HCEC 1CT (cell line): ENCODE measurements around the gene KRTAP10-12.

Source experiments
- DNase-seq: peaks from one replicate; pipeline ENCODE4 v3.0.0-alpha.2; 2017

The KRTAP10-12 gene

DNA sequence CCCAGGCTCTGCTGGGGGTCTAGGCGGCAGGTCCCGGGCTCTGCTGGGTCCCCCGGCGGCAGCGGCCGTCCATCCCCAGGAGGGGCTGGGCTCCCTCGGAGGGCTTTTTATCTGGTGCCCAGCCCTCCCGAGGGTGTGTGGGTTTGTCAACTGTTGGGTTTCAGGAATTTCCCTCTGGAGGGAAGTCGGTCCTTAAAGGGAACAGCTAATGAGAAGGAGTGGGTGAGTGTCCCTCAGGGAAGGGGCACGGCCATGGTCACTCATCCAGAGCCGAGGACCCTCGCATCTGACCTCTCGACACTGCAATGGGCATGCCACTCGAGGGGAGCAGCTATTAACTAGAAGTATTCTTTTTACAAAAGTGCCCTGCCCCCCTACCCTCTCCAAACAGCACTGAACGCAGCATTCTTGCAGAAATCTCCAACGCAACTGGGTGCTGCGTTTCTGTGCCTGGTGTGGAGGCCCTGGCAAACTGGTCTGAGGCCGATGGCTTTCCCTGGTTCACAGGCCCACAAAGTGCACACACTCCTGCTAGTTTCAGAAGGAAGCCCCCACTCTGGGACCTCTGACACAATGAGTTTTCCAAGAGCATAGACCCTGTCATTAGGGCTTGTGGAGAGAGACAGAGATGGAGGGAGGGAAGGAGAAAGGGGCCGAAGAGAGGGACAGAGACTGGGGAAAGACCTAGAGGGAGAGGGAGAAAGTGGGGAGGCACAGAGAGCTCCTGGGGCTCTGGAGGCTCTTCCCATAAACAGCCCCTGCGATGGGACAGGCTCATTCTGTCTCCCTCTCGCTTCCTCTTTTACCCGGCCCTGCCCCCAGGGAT, 15.4 kb downstream of the KRTAP10-12 start:
- DNase-seq, result no peak

DNA sequence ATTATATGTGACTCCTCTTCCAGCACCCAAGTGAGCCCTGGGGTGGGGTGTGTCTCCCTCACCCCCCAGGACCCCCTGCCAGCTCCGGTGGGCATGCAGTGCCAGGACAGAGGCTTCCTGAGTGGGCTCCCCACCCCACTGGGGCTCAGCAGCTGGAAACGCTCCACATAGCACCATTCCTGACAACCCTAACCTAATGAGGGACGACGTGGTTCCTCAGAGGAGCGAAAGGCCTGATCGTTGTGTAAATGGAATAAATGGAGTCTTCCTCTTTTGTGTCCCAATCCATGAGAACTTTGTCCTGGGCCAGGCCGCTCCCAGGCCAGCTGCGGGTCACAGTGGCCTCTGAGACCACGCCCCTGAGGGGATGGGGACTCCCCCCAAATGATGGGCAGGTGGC, 16.2 kb downstream of the KRTAP10-12 start:
- DNase-seq, result no peak

DNA sequence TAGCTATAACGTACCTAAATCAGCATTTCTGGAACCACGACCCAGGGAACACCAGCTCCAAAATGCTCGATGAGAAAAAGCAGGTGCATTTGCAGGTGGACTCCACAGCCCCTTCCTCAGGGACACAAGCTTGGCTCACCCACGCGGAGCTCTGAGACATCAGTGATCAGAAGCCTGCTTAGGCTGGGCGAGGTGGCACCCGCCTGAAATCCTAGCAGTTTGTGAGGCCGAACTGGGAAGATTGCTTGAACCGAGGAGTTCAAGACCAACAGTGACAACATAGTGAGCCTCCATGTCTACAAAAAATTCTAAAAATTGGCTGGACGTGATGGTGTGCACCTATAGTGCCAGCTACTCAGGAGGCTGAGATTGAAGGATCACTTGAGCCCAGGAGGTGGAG, 16.9 kb downstream of the KRTAP10-12 start:
- no peak for DNase-seq

DNA sequence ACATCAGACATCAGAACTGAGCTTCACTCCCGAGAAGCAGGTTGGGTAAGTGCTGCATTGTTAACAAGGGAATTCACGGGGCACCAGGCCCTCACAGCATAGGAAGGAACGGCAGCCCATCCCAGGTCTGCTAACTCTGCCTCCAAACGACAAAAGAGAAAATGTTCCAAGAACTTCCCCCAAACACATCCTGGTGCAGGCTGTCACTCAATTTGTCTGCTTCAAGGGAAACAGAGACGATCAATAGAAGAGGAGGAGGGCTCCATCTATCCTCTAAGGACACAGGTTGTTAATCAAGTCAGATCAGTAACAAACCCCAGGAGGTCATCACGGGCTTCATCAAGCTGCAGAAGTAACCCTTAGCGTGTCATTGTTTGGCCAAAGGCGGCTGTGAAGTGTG, 17.9 kb downstream of the KRTAP10-12 start:
- no peak for DNase-seq

DNA sequence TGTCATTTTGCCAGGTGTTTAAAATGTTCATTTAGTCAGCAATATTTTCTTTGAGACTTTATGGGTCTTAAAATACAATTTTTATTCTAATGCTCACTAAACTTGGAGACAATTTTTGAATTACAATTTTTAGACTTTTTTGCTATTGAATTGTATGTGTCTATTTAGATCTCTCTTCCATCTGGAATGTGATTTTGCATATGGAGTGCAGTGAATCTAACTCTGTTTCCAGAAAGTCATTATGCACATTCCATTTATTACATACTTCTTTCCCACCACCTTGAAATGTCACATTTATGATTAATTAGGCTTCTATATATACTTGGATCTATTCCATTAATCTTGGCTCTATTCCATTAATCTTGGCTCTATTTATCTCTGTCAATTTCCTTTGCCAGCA, 20.0 kb downstream of the KRTAP10-12 start:
- no peak for DNase-seq

DNA sequence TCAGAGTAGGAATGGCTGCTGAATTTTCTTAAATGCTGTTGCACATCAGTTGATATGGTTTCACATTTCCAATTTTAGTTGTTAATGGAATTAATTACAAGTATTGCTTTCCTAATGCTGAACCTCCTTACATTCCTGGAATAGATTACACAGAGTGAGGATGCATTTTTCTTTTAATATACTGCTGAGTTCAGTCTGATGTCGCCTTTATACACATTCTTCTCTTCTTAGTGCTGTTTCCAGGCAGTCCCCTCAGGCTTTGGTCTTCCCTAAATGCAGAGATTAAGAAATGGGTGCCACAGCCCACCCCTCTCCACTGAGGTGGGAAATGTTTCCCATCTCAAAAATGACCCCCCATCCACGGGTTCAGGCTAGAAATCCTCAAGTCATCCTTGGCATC, 21.1 kb downstream of the KRTAP10-12 start:
- no peak for DNase-seq

DNA sequence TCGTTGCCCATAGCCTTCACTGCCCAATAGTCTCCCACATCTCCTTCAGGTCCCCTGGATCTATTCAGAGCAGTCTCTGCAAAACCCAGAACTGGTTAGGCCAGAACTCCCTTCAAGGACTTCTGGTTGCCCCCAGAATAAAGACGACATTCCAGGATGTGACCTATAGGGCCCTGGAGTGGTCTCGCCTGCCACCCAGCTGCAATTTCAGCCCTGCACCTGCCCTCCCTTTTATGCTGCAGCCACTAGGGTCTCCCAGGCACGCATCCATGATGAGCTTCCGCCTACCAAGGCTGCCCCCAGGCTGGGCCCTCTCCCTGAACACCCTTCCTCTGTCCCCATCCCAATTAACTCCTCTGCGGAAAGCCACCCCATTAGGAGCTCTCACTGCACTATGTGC, 21.6 kb downstream of the KRTAP10-12 start:
- DNase-seq, result no peak

DNA sequence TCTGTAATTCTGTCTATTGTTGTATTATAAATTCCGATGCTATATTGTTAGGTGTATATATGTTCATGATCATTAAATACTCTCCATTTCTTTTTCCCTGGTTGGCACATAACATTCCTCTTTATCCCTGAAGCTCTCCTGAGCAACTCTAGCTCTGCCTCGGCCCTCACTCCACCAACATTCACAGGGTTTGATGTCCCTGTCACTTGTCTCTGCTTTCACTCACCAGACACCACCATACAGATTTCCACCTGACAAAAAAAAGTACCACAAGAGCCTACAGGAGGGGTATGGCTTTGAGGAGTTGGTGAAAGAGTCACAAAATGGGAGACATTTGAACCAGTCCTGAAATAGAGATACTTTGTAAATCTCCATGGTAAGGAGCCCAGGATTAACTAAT, 23.2 kb downstream of the KRTAP10-12 start:
- no peak for DNase-seq

DNA sequence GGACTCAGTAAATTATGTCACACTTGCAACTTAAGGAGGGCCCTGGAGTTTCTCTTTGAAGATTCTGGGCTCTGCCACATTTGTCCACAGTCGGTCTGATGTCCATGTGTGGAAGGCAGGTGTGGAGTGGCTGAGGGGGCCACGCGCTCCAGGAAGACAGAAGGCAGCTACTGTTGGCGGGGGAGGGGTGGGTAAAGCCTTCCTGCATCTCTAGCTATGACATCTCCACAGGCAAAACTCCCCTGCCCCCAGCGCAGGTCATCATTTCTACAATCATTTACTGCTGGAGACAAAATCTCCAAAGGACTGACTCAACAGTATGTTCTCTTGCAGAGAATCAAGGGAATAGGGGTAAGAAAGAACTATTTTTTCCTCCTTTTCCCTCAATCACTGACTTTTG, 25.8 kb downstream of the KRTAP10-12 start:
- DNase-seq, result no peak

DNA sequence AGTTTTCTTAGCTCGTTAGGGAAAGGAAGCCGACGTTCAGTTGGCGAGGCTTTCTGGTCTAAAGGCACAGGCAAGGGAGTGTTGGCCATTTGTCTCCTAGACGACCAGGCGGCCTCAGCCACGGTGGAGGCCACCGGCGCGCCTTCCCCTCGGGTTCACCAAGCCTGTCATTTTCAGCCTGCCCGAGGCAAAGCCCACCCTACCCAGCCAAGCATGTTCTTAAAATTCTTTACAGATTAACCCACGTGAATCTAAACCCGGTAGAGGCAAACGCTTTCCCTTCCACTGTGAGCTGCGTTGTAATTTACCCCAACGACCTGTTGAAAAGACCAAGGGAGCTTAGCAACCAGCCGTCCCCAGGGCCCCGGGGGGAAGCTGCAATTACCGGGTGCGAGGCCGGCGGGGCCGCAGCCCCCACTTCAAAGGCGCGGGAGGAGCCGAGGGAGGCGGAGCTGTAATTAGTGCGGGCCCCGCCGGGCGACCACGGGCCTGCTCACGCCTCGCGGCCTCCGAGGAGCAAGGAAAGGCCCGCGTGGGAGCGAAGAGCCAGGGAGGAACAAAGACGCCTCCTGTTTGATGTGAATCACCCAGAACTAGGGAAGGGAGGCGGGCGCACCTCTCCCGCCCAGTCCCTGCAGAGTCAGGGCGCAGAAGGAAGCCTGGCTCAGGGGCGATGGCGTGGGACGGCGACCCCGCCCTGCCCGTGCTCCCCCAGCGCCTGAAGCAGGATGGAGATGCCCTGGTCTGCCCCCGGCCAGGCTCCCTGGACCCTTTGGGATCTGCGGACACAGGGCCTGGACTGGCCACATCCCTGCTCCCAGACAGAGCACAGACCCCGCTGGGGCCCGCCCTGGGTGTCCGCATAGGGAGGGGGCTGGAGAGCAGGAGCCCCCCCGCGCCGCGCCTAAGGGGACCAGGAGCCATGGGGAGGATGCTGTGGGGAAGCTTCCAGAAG, 26.5 kb downstream of the KRTAP10-12 start:
- DNase-seq, result no peak

DNA sequence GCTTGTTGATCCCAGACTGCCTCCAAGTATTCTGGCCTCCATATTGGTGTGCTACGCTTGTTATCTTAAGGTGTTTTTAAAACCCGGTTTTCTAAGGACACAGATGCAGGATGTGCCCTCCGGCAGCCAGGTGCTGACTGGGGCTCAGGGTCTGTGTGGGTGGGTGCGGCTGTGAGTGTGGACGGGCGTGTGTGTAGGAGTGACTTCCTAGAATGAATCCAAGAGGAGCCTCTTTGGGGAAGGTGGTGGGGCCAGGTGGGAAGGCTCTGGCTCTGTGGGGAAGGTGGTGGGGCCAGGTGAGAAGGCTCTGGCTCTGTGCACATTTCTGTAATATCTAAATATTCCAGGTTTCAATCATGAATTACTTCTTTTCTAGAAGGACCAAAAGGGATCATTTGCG, 27.2 kb downstream of the KRTAP10-12 start:
- no peak for DNase-seq

DNA sequence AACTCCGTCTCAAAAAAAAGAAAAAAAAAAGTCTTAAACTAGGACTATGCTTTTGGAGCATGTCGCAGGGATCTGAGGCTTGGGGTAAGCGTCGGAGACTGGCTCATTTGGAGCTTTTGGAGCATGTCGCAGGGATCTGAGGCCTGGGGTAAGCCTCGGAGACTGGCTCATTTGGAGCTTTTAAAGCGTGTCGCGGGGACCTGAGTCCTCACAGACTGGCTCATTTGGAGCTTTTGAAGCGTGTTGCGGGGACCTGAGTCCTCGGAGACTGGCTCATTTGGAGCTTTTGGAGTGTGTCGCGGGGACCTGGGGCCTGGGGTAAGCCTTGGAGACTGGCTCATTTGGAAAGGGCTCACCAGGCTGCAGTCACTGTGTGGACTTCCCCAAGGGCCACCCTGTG, 28.0 kb downstream of the KRTAP10-12 start:
- no peak for DNase-seq

DNA sequence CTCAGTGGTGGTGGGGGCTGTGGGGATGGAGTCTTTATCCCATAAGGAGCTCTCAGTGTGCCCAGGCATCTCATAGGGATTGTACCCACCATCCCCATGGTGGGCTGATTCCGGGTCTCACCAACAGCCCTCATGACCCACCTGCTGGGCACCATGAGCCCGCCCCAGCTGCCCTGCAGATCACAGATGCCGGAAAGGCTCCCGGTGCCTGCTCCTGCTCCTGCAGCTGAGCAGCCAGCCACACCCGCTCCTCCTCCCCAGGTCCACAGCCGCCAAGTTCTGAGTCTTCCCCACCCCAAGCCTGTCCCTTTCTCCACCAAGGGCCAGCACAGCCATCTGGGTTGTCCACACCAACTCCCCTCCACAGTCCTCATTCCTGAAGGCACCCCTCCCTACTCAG, 29.9 kb downstream of the KRTAP10-12 start:
- no peak for DNase-seq

DNA sequence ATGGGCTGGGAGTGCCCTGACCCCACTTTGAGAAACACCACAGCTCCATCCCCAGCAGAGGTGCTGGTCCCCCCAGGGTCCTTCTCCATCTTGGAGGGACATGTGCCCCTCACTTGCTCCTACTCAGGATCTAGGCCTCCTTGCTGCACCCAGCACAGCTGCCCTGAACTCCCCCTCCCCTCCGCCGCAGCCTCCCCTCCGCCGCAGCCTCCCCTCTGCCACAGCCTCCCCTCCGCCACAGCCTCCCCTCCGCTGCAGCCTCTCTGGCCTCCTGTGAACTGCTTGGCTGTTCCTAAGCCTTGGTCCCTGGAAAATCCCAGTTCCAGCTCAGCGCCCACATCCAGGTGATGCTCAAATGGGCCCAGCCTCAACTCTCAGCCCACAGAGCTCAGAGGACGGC, 30.3 kb downstream of the KRTAP10-12 start:
- no peak for DNase-seq

DNA sequence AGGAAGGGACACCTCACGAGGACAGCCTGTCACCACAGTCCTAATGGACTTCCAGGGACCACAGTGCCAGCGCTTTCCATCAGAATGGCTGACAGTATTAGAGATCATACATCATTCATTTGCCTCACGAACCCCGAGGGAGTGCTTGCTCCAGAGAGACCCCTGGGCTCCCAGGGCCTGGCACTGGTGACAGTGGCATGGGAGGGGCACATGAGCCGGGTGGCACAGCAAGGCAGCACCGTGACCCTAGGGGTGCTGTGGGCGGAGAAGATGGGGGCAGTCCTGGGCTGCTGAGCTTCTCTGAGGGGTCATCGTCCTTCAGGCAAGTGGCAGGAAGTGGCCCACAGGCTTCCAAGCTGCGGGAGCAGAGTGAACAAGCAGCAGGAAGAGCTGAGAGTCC, 30.8 kb downstream of the KRTAP10-12 start:
- no peak for DNase-seq

DNA sequence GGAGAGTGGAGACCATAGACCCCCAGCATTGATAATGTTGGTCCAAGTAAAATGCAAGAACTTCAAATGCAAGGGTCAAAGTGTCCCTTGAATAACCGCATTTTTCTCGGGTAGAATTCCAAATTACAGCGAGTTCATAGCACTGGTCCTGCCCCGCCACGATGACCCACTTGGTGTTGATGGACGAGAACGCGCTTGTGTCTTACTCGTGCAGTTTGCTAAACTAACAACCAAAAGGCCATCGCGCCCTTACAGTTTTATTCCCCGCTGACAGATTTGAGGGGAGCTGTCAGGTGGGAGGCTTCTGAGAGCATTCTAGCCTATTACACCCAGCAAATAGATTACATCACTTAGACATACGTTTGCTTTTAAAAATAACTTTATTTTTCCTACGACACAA, 31.7 kb downstream of the KRTAP10-12 start:
- DNase-seq, result no peak

DNA sequence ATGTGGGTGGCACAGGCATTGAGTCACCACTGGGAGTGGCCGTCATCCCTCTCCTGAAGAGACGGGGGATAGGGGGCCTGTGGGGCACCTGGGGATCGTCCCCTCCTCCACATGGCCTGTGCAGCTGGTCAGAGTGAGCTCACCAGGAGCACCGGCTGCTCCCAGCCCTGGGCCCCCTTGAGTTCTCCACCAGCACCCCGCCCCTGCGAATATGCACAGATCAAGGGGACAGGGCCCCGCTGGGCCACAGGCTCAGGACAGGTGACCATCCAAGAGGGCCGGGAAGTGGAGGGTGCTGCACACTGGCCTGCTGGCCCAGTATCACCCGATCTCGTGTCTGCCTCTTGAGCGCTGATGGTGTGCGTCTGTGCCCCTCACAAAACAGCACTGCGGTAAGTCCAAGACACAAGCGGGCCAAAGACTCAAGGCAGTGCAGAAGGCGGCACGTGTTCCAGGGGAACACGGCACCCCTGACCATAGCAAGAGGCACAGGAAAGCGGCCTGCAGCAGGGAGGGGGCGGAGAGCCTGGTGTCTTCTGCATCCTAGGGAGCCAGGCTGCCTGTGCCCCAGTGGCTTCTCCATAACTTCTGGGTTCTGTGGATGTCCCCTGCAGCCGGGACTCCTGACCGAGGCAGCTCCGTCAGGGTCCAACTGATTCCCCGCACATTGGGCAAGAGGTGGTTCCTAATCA, 32.5 kb downstream of the KRTAP10-12 start:
- no peak for DNase-seq

DNA sequence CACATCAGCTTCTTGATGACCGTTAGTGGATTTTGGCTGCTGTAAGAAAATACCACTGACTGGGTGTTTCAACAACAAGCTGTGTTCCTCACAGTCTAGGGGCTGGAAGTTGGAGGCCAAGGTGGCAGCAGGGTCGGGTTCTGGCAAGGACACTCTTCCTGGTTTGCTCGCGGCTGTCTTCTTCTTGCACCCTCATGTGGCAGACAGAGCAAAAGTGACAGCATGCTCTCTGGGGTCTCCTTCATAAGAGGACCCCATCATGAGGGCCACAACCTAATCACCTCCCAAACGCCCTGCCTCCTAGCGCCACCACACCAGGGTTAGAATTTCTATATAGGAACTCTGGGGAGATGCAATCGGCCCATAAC, 33.0 kb downstream of the KRTAP10-12 start:
- no peak for DNase-seq

DNA sequence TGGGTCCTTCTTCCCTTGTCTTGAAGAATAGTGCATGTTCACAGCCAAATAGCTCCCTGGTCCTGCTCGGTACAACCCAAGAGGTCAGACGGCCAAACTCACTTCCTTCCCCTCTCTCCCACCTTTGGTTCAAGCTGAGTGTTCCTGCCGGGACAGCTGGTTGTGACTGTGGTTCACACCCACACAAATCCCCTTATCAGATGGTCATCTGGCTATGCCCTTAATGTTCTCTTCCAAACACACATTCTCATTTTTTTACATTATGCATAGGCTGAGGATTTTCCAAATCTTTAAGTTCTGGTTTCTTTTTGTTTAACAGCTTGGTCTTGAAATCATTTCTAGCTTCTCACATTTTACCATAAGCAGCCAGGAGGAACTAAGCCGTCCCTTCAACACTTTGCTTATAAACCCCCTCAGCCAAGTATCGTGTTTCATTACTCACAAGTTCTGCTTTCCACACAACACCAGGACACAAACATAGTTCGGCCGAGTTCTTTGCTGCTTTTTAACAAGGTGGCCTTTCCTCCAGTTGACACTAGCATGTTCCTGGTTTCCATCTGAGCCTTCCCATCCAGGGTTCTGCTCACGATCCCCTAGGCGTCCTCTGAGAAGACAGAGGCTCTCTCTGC, 34.1 kb downstream of the KRTAP10-12 start:
- DNase-seq, result no peak

DNA sequence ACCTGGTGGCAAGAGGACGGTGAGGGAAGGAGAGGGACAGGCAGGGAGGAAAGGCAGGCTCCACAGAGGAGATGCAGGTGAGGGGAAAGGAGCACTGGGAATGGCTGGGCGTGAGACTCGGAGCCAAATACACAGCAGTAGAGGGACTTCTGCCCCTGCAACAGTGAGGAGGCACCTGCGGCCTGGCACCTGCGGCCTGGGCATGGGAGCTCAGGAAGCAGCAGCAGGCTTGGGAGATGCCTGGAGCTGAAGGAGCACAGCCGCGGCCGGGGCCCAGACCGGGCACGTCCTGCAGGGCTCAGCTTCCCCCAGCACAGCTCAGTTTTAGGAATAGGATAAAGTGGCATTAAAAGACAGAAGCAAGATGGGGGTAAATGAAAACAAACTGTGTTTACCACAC, 35.3 kb downstream of the KRTAP10-12 start:
- no peak for DNase-seq

DNA sequence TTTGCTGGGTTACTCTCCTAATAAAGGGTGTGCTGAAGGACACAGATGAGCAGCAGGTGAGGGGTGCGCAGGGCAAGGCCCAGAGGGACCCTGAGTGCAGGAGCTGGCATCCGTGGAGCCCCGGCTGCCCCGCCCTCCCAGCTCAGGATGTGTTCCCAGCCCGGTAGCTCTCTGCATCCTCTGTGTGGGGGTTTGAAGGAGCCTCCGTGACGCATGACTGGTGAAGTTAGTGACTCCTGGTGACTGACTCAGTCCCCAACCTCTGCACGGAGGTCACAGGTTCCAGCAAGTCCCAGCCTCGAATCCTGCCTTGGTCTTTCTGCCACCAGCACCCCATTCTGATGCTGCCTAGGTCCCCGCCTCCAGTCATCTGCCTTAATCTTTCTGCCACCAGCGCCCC, 36.0 kb downstream of the KRTAP10-12 start:
- no peak for DNase-seq

DNA sequence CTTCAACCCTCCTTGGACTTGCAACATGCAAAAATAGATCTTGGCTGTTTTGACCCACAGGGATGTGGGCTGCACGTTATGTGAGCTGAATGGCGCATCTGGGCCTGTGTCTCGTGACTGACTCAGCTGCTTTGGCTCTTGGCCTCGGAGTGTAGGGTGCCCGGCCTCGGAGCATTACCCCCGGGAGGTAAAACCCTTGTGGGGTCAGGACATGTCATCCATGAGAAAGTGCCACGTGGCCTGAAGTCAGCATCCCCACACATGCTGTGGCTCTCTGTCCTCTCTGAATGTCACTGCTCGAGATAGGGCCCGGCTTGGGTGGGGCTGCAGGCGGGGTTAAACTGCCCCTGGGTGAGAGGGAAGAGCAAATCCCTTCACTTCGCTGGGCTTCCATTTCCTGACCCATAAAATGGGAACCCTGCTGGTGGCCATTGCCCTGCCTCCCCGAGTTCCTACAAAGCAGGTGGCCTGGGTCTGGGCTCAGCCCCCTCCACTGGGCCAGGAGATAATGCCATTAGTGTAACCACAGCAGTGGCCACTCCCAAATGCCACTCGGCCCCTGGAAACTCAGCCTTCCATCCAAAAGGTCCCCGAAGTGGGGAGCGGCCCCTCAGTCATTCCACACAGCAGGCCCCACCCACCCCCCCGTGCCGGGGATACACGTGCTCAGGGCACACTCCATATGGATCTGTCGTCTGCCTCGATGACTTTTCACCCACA, 37.2 kb downstream of the KRTAP10-12 start:
- DNase-seq, result peak; percentile 22
